A549 (cell line): ENCODE measurements around the gene PCYT2. TPM values are rescaled to one million over a fixed set of nuclear protein-coding genes. Genes with fewer than 3 reads are reported as not detected.

ENCODE experiments used
- ATAC-seq, 2 experiments: fragments of 200-7000 bp in 1 of 2; fragments of >200 bp in 1 of 2; cut with Nextera tagmentation in 1 of 2; cut with Tn5 transposase in 1 of 2; 3 replicates each; pipeline versions ENCODE4 v1.8.0 to v1.9.1; 2018 to 2020; ENCODE audit warnings: mild to moderate bottlenecking in 1 of 2, moderate library complexity in 1 of 2
- CTCF ChIA-PET: fragments of 300-600 bp; sonication (Branson Sonifier 250); formaldehyde crosslinking; extraction: SDS; loops from one replicate; lab custom pipeline; 2021; ENCODE audit warnings: antibody characterized with exemption, inconsistent platforms; lab: Yijun Ruan, JAX
- POLR2A ChIA-PET: fragments of 350-600 bp; formaldehyde crosslinking; extraction: SDS; loops from one replicate; lab custom pipeline; 2021; ENCODE audit warnings: antibody characterized with exemption, inconsistent platforms; lab: Yijun Ruan, JAX
- DNase-seq, 2 experiments: peaks; one replicate each; pipeline versions ENCODE4 v3.0.0 to v3.0.0-alpha.2; 2011 to 2016; ENCODE audit warnings: low read depth in 1 of 2, low spot score in 1 of 2
- FAIRE-seq: peaks from 2 replicates; lab custom pipeline; 2011; peaks lifted over from hg19 to GRCh38; lab: Jason Lieb, UNC
- H3K27ac ChIP-seq, 2 experiments: fragments of >200 bp; sonication (Bioruptor Twin); formaldehyde crosslinking; 3 replicates each; pipeline ENCODE4 v1.5.1; 2016 to 2017
- H3K4me1 ChIP-seq: fragments of >200 bp; sonication (Bioruptor Twin); formaldehyde crosslinking; 3 replicates; pipeline ENCODE4 v1.6.1; 2016
- H3K4me2 ChIP-seq: fragments of >200 bp; sonication (Bioruptor Twin); formaldehyde crosslinking; 3 replicates; pipeline ENCODE4 v1.6.1; 2016
- H3K4me3 ChIP-seq: fragments of >200 bp; sonication (Bioruptor Twin); formaldehyde crosslinking; 3 replicates; pipeline ENCODE4 v1.5.1; 2016
- H3K9me3 ChIP-seq: fragments of >200 bp; sonication (Bioruptor Twin); formaldehyde crosslinking; 3 replicates; pipeline ENCODE4 v1.6.1; 2016
- CBX8 ChIP-seq: fragments of 200-600 bp; sonication (generic); IDR thresholded peaks from 2 replicates; pipeline ENCODE4 v1.6.1; 2016
- EHF ChIP-seq: fragments of 250-450 bp; sonication (Bioruptor Pico); IDR thresholded peaks from 2 replicates; pipeline ENCODE4 v1.5.0; 2020; ENCODE audit warnings: mild to moderate bottlenecking
- EP300 ChIP-seq, 2 experiments: fragments of >200 bp; sonication (Bioruptor Twin); formaldehyde crosslinking; IDR thresholded peaks; 2 replicates in 1 of 2; 3 replicates in 1 of 2; pipeline ENCODE4 v1.6.1; 2016 to 2017
- FOSL2 ChIP-seq, 2 experiments: fragments of 450-650 bp in 1 of 2; fragments of >200 bp in 1 of 2; sonication (Bioruptor Twin) in 1 of 2; formaldehyde crosslinking; IDR thresholded peaks; 2 replicates each; pipeline versions ENCODE4 v1.5.0 to v1.6.1; 2016 to 2020; ENCODE audit warnings: mild to moderate bottlenecking in 1 of 2, moderate library complexity in 1 of 2
- HDAC2 ChIP-seq: fragments of 200-600 bp; sonication (generic); IDR thresholded peaks from 2 replicates; pipeline ENCODE4 v1.6.1; 2016
- HOXB13 ChIP-seq: fragments of 250-450 bp; sonication (Bioruptor Pico); IDR thresholded peaks from 2 replicates; pipeline ENCODE4 v1.5.0; 2020; ENCODE audit warnings: low read depth, mild to moderate bottlenecking, moderate library complexity
- HOXB5 ChIP-seq: fragments of 250-450 bp; sonication (Bioruptor Pico); IDR thresholded peaks from 2 replicates; pipeline ENCODE4 v1.5.0; 2020; ENCODE audit warnings: mild to moderate bottlenecking, moderate library complexity
- KDM1A ChIP-seq: fragments of 200-600 bp; sonication (generic); IDR thresholded peaks from 2 replicates; pipeline ENCODE4 v1.6.1; 2016; ENCODE audit warnings: low read depth, mild to moderate bottlenecking
- KDM5A ChIP-seq: fragments of 200-600 bp; sonication (generic); IDR thresholded peaks from 2 replicates; pipeline ENCODE4 v1.6.1; 2016; ENCODE audit warnings: antibody characterized with exemption, mild to moderate bottlenecking
- MAFK ChIP-seq: fragments of 450-650 bp; IDR thresholded peaks from 2 replicates; pipeline ENCODE4 v1.6.1; 2014; ENCODE audit not compliant: partially characterized antibody
- MYC ChIP-seq: IDR thresholded peaks from 2 replicates; pipeline ENCODE4 v1.6.1; 2012; ENCODE audit warnings: mild to moderate bottlenecking, inconsistent platforms, low read length, improper control_type of control experiment, borderline replicate concordance
- NPAS2 ChIP-seq: fragments of 250-450 bp; sonication (Bioruptor Pico); IDR thresholded peaks from 2 replicates; pipeline ENCODE4 v1.8.0; 2022; ENCODE audit warnings: mild to moderate bottlenecking, moderate library complexity, borderline replicate concordance
- NR3C1 ChIP-seq: fragments of >200 bp; sonication (Bioruptor Twin); formaldehyde crosslinking; IDR thresholded peaks from 3 replicates; pipeline ENCODE4 v1.6.1; 2017
- PHF8 ChIP-seq: fragments of 200-600 bp; sonication (generic); IDR thresholded peaks from 2 replicates; pipeline ENCODE4 v1.6.1; 2016; ENCODE audit warnings: low read depth, mild to moderate bottlenecking, antibody characterized with exemption, moderate library complexity, borderline replicate concordance
- POLR2A ChIP-seq: IDR thresholded peaks from 2 replicates; pipeline ENCODE4 v1.6.1; 2012; ENCODE audit warnings: mild to moderate bottlenecking, low read length
- POLR2AphosphoS2 ChIP-seq: conservative IDR thresholded peaks from 2 replicates; pipeline ENCODE4 v1.6.1; 2012; ENCODE audit warnings: low read length, improper control_type of control experiment, inconsistent platforms
- RCOR1 ChIP-seq: fragments of 150-350 bp; IDR thresholded peaks from 2 replicates; pipeline ENCODE4 v1.6.1; 2014; ENCODE audit warnings: antibody characterized with exemption, low read length, low read depth
- SMC3 ChIP-seq: fragments of >200 bp; sonication (Bioruptor Twin); formaldehyde crosslinking; IDR thresholded peaks from 3 replicates; pipeline ENCODE4 v1.6.1; 2018; ENCODE audit warnings: inconsistent platforms
- TP53 ChIP-seq: fragments of 250-450 bp; sonication (Bioruptor Pico); IDR thresholded peaks from 2 replicates; pipeline ENCODE4 v1.5.0; 2021; ENCODE audit warnings: mild to moderate bottlenecking, moderate library complexity
- ZSCAN20 ChIP-seq: fragments of 250-450 bp; sonication (Bioruptor Pico); IDR thresholded peaks from 2 replicates; pipeline ENCODE4 v1.8.0; 2022; ENCODE audit warnings: mild to moderate bottlenecking, moderate library complexity
- WGBS: methylation state at CpG from one replicate; pipeline ENCODE4 v1.1.6; 2017; ENCODE audit errors: missing lambda C conversion rate; 5-methylcytosine and 5-hydroxymethylcytosine counted together
- polyA plus RNA-seq, 4 experiments: library from polyadenylated mRNA; depleted of rRNA in 3 of 4; stranded (reverse); fragments of >200 nt; fragmentation: RNase III in 1 of 4; extraction: RNeasy Plus Mini Kit Qiagen cat#74134 plus additional on column Dnase treatment in 1 of 4; gene quantifications; 2 replicates in 3 of 4; 3 replicates in 1 of 4; pipeline ENCODE4 v1.2.3, GENCODE V29; 2011 to 2017
- TF ChIP-seq, protein P1 (sequence below): fragments of >200 bp; sonication (Bioruptor Twin); formaldehyde crosslinking; IDR thresholded peaks from 2 replicates; pipeline ENCODE4 v1.6.1; 2016
- TF ChIP-seq, protein P2 (sequence below): fragments of 450-650 bp; IDR thresholded peaks from 2 replicates; pipeline ENCODE4 v1.6.1; 2014; ENCODE audit warnings: antibody characterized with exemption
- TF ChIP-seq, protein P3 (sequence below): fragments of 150-350 bp; IDR thresholded peaks from 2 replicates; pipeline ENCODE4 v1.6.1; 2014; ENCODE audit warnings: low read depth, mild to moderate bottlenecking, low read length
- TF ChIP-seq, protein P4 (sequence below): fragments of >200 bp; sonication (Bioruptor Twin); formaldehyde crosslinking; IDR thresholded peaks from 3 replicates; pipeline ENCODE4 v1.5.1; 2016
- TF ChIP-seq, protein P5 (sequence below): fragments of >200 bp; sonication (Bioruptor Twin); formaldehyde crosslinking; IDR thresholded peaks from 3 replicates; pipeline ENCODE4 v1.6.1; 2016
- TF ChIP-seq, protein P6 (sequence below): fragments of 250-450 bp; sonication (Bioruptor Pico); IDR thresholded peaks from 2 replicates; pipeline ENCODE4 v1.5.0; 2021; ENCODE audit warnings: mild to moderate bottlenecking, moderate library complexity, borderline replicate concordance

Gene PCYT2
- polyA plus RNA-seq, 2 of the 4 experiments (the other 2 are of a cell fraction), result 7.1 to 17.0 TPM

DNA sequence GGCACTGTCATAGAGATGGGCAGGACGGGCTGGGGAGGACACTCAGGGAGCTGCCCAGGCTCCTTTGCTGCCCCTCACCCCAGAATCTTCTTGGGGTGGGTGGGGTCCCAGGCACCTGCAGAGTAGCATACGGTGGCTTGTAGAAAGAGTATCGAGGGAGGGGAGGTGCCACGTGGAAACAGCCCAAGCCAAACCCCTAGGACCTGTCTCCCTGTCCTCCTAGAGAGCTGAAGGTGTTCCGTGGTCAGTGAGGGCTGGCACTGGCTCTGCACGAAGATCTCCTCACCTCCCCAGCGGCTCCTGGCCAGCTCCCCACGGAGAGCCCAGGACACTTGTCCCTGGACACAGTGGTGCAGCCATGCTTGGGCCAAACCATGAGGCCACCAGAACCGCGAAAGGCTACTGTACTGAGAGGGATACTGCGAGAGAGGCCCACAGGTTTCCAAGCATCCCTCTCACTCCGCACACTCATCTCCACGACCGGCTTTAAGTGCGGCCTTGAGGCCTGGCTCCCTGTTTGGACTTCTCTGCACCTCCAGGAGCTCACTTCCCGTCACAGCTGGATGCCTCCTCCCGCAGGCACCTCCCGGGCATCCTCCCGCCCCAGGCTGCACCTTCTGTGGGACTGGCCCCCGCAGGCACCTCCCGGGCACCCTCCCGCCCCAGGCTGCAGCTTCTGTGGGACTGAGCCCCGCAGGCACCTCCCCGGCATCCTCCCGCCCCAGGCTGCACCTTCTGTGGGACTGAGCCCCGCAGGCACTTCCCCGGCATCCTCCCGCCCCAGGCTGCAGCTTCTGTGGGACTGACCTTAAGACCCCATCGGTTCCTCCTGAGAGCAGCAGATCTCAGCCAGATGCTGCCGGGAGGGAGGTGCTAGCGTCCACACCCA is 18.3 kb upstream of the PCYT2 start:
- H3K9me3 ChIP-seq, result no peaks in the 10 kb centered on the region
- POLR2A ChIA-PET, result no interaction called here
- DNase-seq (no peak), FAIRE-seq (no peak), ATAC-seq (no peak)
- TF ChIP-seq ZSCAN20, result no peak
- TF ChIP-seq, protein P1, sequence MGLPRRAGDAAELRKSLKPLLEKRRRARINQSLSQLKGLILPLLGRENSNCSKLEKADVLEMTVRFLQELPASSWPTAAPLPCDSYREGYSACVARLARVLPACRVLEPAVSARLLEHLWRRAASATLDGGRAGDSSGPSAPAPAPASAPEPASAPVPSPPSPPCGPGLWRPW, result no peak
- no peak for TF ChIP-seq EP300 (IDR thresholded peaks at IDR 0.05)
- no peak for TF ChIP-seq MAFK
- TF ChIP-seq TP53, result no peak
- 0 out of 2 replicates have a peak, but pooled peaks have one; percentile 7 for TF ChIP-seq POLR2A
- CTCF ChIA-PET, result interaction anchor here (1.0 to 12.8 kb wide), 14 partner anchors 8 to 195 kb away, joined by 4 to 99 read pairs (median 10); partner anchors contain the start of genes CENPX, NOTUM, PCYT2 and PYCR1
- peak overlapping the region; percentile 83 for H3K4me2 ChIP-seq
- 91% methylated on average over 28 of the region's 31 CpGs for WGBS
- peak overlapping the region; percentile 90 for H3K4me3 ChIP-seq
- H3K27ac ChIP-seq, result peak overlapping the region in 1 of 2 experiments; percentile 98; a peak in 4 of 6 replicates
- H3K4me1 ChIP-seq, result peaks cover 26% of the 10 kb centered on the region

DNA sequence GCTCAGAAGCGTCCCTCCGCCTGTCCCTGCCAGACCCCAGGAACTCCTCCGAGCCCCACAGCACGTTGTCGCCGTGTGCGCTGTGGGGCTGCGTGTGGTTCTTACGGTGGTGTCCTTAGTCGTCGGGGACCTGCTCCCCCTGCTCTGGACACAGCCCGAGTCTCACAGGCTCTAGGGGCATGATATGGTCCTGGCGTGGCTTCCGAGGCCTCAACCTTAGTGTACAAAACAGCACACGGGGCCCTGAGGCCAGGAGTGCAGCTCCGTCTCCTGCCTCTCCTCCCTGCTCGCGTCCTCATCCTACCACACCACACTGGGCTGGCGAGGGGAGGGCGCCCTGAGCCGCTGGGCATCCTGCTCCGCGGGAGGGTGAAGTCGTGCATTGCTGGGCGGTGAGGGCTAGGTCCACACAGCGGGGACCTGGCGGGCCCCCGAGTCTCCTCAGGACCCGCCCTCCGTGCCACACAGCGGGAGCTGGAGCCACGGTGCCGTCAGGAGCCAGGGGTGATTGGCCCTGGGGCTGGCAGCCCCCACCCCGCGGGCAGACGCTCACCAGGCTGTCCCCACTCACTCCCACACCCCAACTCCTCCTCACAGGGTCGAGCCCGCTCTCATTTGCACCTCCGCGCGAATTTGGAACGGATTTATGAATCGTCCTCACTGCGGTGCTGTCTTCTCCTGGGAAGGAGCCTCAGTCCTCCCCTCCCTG is 17.5 kb upstream of the PCYT2 start:
- Histone ChIP-seq H3K27ac (peak overlapping the region; percentile 96 to 98), H3K4me1 (peaks cover 34% of the 10 kb centered on the region), H3K4me2 (peak overlapping the region; percentile 83), H3K4me3 (peak overlapping the region; percentile 90), H3K9me3 (no peaks in the 10 kb centered on the region)
- ChIA-PET POLR2A (interaction anchor here (1.2 kb wide), 2 partner anchors 7 to 16 kb away, joined by 3 to 6 read pairs; no protein-coding TSS in a partner anchor), CTCF (interaction anchor here (0.6 to 12.8 kb wide), 24 partner anchors 9 to 194 kb away, joined by 3 to 99 read pairs (median 7); partner anchors contain the start of genes ALYREF, CENPX, NOTUM and NPB)
- WGBS, result 35% methylated on average over 42 of the region's 44 CpGs
- ATAC-seq, result peak; percentile 1 to 6; a peak in 3 of 6 replicates
- DNase-seq, result no peak
- FAIRE-seq, result no peak
- TF ChIP-seq CBX8 (no peak), HOXB13 (CRISPR knock-in tag) (no peak), MAFK (no peak), HDAC2 (no peak), KDM5A (no peak), NR3C1 (no peak), POLR2AphosphoS2 (0 out of 2 replicates have a peak, but pooled peaks have one; percentile 45), POLR2A (0 out of 2 replicates have a peak, but pooled peaks have one; percentile 5), FOSL2 (IDR thresholded peaks at IDR 0.05) (no peak), FOSL2 (CRISPR knock-in tag; IDR thresholded peaks at IDR 0.05) (no peak), KDM1A (no peak), TP53 (no peak), RCOR1 (no peak), PHF8 (no peak), HOXB5 (CRISPR knock-in tag) (no peak), EHF (CRISPR knock-in tag) (no peak), MYC (no peak), SMC3 (no peak), NPAS2 (CRISPR knock-in tag) (no peak)
- TF ChIP-seq, protein P2, sequence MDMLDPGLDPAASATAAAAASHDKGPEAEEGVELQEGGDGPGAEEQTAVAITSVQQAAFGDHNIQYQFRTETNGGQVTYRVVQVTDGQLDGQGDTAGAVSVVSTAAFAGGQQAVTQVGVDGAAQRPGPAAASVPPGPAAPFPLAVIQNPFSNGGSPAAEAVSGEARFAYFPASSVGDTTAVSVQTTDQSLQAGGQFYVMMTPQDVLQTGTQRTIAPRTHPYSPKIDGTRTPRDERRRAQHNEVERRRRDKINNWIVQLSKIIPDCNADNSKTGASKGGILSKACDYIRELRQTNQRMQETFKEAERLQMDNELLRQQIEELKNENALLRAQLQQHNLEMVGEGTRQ, result no peak
- TF ChIP-seq, protein P3, sequence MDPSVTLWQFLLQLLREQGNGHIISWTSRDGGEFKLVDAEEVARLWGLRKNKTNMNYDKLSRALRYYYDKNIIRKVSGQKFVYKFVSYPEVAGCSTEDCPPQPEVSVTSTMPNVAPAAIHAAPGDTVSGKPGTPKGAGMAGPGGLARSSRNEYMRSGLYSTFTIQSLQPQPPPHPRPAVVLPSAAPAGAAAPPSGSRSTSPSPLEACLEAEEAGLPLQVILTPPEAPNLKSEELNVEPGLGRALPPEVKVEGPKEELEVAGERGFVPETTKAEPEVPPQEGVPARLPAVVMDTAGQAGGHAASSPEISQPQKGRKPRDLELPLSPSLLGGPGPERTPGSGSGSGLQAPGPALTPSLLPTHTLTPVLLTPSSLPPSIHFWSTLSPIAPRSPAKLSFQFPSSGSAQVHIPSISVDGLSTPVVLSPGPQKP, result no peak
- TF ChIP-seq, protein P4, sequence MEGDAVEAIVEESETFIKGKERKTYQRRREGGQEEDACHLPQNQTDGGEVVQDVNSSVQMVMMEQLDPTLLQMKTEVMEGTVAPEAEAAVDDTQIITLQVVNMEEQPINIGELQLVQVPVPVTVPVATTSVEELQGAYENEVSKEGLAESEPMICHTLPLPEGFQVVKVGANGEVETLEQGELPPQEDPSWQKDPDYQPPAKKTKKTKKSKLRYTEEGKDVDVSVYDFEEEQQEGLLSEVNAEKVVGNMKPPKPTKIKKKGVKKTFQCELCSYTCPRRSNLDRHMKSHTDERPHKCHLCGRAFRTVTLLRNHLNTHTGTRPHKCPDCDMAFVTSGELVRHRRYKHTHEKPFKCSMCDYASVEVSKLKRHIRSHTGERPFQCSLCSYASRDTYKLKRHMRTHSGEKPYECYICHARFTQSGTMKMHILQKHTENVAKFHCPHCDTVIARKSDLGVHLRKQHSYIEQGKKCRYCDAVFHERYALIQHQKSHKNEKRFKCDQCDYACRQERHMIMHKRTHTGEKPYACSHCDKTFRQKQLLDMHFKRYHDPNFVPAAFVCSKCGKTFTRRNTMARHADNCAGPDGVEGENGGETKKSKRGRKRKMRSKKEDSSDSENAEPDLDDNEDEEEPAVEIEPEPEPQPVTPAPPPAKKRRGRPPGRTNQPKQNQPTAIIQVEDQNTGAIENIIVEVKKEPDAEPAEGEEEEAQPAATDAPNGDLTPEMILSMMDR, result no peak
- TF ChIP-seq, protein P5, sequence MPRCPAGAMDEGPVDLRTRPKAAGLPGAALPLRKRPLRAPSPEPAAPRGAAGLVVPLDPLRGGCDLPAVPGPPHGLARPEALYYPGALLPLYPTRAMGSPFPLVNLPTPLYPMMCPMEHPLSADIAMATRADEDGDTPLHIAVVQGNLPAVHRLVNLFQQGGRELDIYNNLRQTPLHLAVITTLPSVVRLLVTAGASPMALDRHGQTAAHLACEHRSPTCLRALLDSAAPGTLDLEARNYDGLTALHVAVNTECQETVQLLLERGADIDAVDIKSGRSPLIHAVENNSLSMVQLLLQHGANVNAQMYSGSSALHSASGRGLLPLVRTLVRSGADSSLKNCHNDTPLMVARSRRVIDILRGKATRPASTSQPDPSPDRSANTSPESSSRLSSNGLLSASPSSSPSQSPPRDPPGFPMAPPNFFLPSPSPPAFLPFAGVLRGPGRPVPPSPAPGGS, result 0 out of 3 replicates have a peak, but pooled peaks have one; percentile 2
- TF ChIP-seq, protein P1, result no peak
- TF ChIP-seq, protein P6, sequence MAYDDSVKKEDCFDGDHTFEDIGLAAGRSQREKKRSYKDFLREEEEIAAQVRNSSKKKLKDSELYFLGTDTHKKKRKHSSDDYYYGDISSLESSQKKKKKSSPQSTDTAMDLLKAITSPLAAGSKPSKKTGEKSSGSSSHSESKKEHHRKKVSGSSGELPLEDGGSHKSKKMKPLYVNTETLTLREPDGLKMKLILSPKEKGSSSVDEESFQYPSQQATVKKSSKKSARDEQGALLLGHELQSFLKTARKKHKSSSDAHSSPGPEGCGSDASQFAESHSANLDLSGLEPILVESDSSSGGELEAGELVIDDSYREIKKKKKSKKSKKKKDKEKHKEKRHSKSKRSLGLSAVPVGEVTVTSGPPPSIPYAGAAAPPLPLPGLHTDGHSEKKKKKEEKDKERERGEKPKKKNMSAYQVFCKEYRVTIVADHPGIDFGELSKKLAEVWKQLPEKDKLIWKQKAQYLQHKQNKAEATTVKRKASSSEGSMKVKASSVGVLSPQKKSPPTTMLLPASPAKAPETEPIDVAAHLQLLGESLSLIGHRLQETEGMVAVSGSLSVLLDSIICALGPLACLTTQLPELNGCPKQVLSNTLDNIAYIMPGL (CRISPR knock-in tag), result no peak
